Neural progenitor cell (in vitro differentiated cells): ENCODE data around the gene EMC10. TPM values are rescaled to one million over a fixed set of nuclear protein-coding genes. Genes with fewer than 3 reads are reported as not detected.

Experiments used
- DNase-seq: peaks from one replicate; pipeline ENCODE4 v3.0.0-alpha.2; 2016; ENCODE audit warnings: low spot score
- H2AFZ ChIP-seq: fragments of 200-600 bp; sonication (generic); replicated peaks from 2 replicates; pipeline ENCODE4 v1.6.1; 2016; ENCODE audit warnings: antibody characterized with exemption
- H3F3A ChIP-seq: fragments of 200-600 bp; sonication (generic); 2 replicates; pipeline ENCODE4 v1.6.1; 2016; ENCODE audit warnings: antibody characterized with exemption, low read depth
- H3K27ac ChIP-seq: fragments of 200-600 bp; sonication (generic); 2 replicates; pipeline ENCODE4 v1.5.1; 2016; ENCODE audit warnings: mild to moderate bottlenecking
- H3K27me3 ChIP-seq: fragments of 200-600 bp; sonication (generic); 2 replicates; pipeline ENCODE4 v1.6.1; 2016; ENCODE audit warnings: mild to moderate bottlenecking, moderate library complexity
- H3K36me3 ChIP-seq: fragments of 200-600 bp; sonication (generic); 2 replicates; pipeline ENCODE4 v1.5.1; 2016
- H3K4me1 ChIP-seq: fragments of 200-600 bp; sonication (generic); 2 replicates; pipeline ENCODE4 v1.6.1; 2016; ENCODE audit warnings: mixed run types
- H3K4me2 ChIP-seq: fragments of 200-600 bp; sonication (generic); 2 replicates; pipeline ENCODE4 v1.6.1; 2016
- H3K4me3 ChIP-seq: fragments of 200-600 bp; sonication (generic); 2 replicates; pipeline ENCODE4 v1.5.1; 2016
- H3K79me2 ChIP-seq: fragments of 200-600 bp; sonication (generic); 2 replicates; pipeline ENCODE4 v1.6.1; 2016; ENCODE audit warnings: low read depth
- H3K9ac ChIP-seq: fragments of 200-600 bp; sonication (generic); 2 replicates; pipeline ENCODE4 v1.6.1; 2016
- H3K9me3 ChIP-seq: fragments of 200-600 bp; sonication (generic); 2 replicates; pipeline ENCODE4 v1.5.1; 2016; ENCODE audit warnings: low read depth
- H4K20me1 ChIP-seq: fragments of 200-600 bp; sonication (generic); 2 replicates; pipeline ENCODE4 v1.6.1; 2016; ENCODE audit warnings: low read depth
- H3K27ac Mint-ChIP-seq: 3 replicates; pipeline ENCODE4 v1.8.0; 2021; ENCODE audit warnings: mixed read lengths
- H3K27me3 Mint-ChIP-seq: 2 replicates; pipeline ENCODE4 v1.8.0; 2022; ENCODE audit warnings: low read depth, mild to moderate bottlenecking, inconsistent platforms, moderate library complexity, mixed read lengths; ENCODE audit not compliant: insufficient read depth
- H3K36me3 Mint-ChIP-seq: 3 replicates; pipeline ENCODE4 v1.8.0; 2021; ENCODE audit warnings: mixed read lengths
- H3K4me1 Mint-ChIP-seq: 3 replicates; pipeline ENCODE4 v1.8.0; 2021; ENCODE audit warnings: mixed read lengths
- H3K4me3 Mint-ChIP-seq: 3 replicates; pipeline ENCODE4 v1.8.0; 2021; ENCODE audit warnings: mild to moderate bottlenecking, moderate library complexity, mixed read lengths
- H3K9me3 Mint-ChIP-seq: 3 replicates; pipeline ENCODE4 v1.8.0; 2020; ENCODE audit warnings: mixed read lengths
- CTCF ChIP-seq: fragments of 200-600 bp; sonication (generic); IDR thresholded peaks from 2 replicates; pipeline ENCODE4 v1.5.1; 2017; ENCODE audit warnings: antibody characterized with exemption, mild to moderate bottlenecking
- EZH2 ChIP-seq: fragments of 200-600 bp; sonication (generic); IDR thresholded peaks from 2 replicates; pipeline ENCODE4 v1.6.1; 2017; ENCODE audit warnings: antibody characterized with exemption, mild to moderate bottlenecking, moderate library complexity
- EZH2phosphoT487 ChIP-seq: fragments of 200-600 bp; sonication (generic); IDR thresholded peaks from 2 replicates; pipeline ENCODE4 v1.6.1; 2017; ENCODE audit warnings: antibody characterized with exemption
- total RNA-seq: library from RNA; depleted of rRNA; stranded (reverse); fragments of >200 nt; gene quantifications from 2 replicates; pipeline ENCODE4 v1.2.3, GENCODE V29; 2015; ENCODE audit warnings: low replicate concordance

The EMC10 gene
- total RNA-seq, 1 donor from 2014 or later = 32.9 TPM

GRCh38 chr19:50509366-50509765 lies 33.1 kb downstream of the EMC10 start:
- Histone ChIP-seq H3K36me3 (no peaks in the 10 kb centered on the region), H3K4me1 (peaks cover 11% of the 10 kb centered on the region), H4K20me1 (no peaks in the 10 kb centered on the region), H3K9ac (no peak overlapping the region), H3K27me3 (no peaks in the 10 kb centered on the region), H3K4me2 (no peak overlapping the region), H3K4me3 (no peak overlapping the region), H3K27ac (no peak overlapping the region), H2AFZ (no peak overlapping the region), H3K79me2 (no peaks in the 10 kb centered on the region), H3K9me3 (no peaks in the 10 kb centered on the region), H3F3A (no peaks in the 10 kb centered on the region)
- TF ChIP-seq CTCF = no peak
- TF ChIP-seq EZH2 = no peak
- no peak for DNase-seq
- Mint-ChIP-seq H3K4me1 (peaks cover 47% of the 10 kb centered on the region), H3K27me3 (peaks cover 27% of the 10 kb centered on the region), H3K4me3 (peak overlapping the region; percentile 81), H3K9me3 (no peaks in the 10 kb centered on the region), H3K36me3 (no peaks in the 10 kb centered on the region), H3K27ac (peak overlapping the region; percentile 91)

GRCh38 chr19:50510121-50510670 lies 33.9 kb downstream of the EMC10 start:
- Mint-ChIP-seq H3K27me3 (peaks cover 27% of the 10 kb centered on the region), H3K4me1 (peaks cover 49% of the 10 kb centered on the region), H3K27ac (peak overlapping the region; percentile 76), H3K4me3 (peak overlapping the region; percentile 85), H3K9me3 (no peaks in the 10 kb centered on the region), H3K36me3 (no peaks in the 10 kb centered on the region)
- no peaks in the 10 kb centered on the region for H4K20me1 ChIP-seq
- H3K27ac ChIP-seq = no peak overlapping the region
- H3K36me3 ChIP-seq = no peaks in the 10 kb centered on the region
- H3K4me1 ChIP-seq = peaks cover 12% of the 10 kb centered on the region
- DNase-seq = peak; percentile 35
- H3K9ac ChIP-seq = no peak overlapping the region
- no peaks in the 10 kb centered on the region for H3K79me2 ChIP-seq
- H3K27me3 ChIP-seq = no peaks in the 10 kb centered on the region
- H3K9me3 ChIP-seq = no peaks in the 10 kb centered on the region
- H3K4me2 ChIP-seq = peak overlapping the region; percentile 36
- no peaks in the 10 kb centered on the region for H3F3A ChIP-seq
- H2AFZ ChIP-seq = no peak overlapping the region
- TF ChIP-seq EZH2phosphoT487 (no peak), CTCF (no peak), EZH2 (no peak)
- H3K4me3 ChIP-seq = peak overlapping the region; percentile 47

- H3K27ac ChIP-seq = no peak overlapping the region
Measured at GRCh38 chr19:50510700-50511068, 34.4 kb downstream of the EMC10 start.

More at GRCh38 chr19:50510700-50511068, 34.4 kb downstream of the EMC10 start:
- Histone ChIP-seq H3K36me3 (no peaks in the 10 kb centered on the region), H3K79me2 (no peaks in the 10 kb centered on the region), H3K27me3 (no peaks in the 10 kb centered on the region), H3F3A (no peaks in the 10 kb centered on the region), H2AFZ (no peak overlapping the region), H3K9ac (no peak overlapping the region), H3K4me2 (peak overlapping the region; percentile 36), H3K9me3 (no peaks in the 10 kb centered on the region), H3K4me1 (peaks cover 12% of the 10 kb centered on the region), H3K4me3 (peak overlapping the region; percentile 47), H4K20me1 (no peaks in the 10 kb centered on the region)
- Mint-ChIP-seq H3K27ac (peak overlapping the region; percentile 76), H3K36me3 (no peaks in the 10 kb centered on the region), H3K9me3 (no peaks in the 10 kb centered on the region), H3K4me3 (peak overlapping the region; percentile 85), H3K4me1 (peaks cover 49% of the 10 kb centered on the region), H3K27me3 (peaks cover 27% of the 10 kb centered on the region)
- TF ChIP-seq EZH2 (no peak), EZH2phosphoT487 (no peak), CTCF (no peak)
- no peak for DNase-seq
